NCI-H526 (cell line): ENCODE measurements around the gene WDR83.
A peak's percentile ranks its signal among the peaks of the same experiment; 100 is the strongest.
"Not testable (repeated sequence)": the region's sequence is repeated elsewhere in the genome, so short reads cannot be mapped to it uniquely, and the experiment has no call there.

Experiments
- DNase-seq, 2 experiments: peaks; one replicate each; lab custom pipeline; 2025; lab: John Stamatoyannopoulos, UW

The WDR83 gene, protein sequence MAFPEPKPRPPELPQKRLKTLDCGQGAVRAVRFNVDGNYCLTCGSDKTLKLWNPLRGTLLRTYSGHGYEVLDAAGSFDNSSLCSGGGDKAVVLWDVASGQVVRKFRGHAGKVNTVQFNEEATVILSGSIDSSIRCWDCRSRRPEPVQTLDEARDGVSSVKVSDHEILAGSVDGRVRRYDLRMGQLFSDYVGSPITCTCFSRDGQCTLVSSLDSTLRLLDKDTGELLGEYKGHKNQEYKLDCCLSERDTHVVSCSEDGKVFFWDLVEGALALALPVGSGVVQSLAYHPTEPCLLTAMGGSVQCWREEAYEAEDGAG

DNA sequence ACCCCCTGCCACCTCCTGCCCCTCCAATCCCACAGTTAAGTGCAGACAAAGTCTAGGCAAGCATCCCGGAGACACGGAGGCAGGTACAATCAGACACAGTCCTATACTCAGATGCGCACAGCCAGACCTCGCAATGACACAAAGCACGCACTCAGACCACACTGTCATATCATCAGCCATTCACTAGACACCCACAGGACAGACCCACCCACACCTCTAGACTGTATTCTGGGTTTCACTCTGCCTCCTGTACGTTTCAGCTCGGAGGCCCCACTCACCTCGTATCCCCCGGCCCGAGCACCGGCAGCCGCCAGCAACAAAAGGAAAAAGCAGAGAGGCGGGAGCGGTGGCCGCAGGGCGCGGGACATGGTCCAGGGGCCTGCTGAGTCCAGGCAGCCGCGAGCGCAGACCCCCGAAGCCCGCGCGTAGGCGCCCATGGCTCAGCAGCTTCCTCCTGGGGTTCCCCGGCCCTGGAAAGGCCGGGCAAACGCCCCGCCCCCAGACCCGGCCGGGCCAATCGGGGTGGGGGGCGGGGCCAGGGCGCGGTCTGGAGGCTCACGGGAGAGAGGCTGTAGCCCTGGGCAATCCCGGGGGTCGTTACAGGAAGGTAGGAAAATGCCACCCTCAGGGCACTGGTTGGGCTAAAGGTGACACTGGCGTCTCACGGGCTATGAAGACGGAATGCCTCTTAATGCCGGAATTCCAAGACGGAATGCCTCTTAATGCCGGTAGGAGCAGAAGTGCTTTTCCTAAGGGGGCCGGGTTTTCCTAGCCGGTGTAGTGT lies at the start of gene WDR83, which contains the start of gene MAN2B1:
TSS of gene WDR83 (plus strand) at position 543 of the 784 bp plus-strand sequence. CDS start 2,984 bp downstream, outside the sequence.
TSS of gene MAN2B1 (minus strand) at position 478 of the 784 bp plus-strand sequence. CDS start at position 437, 41 bp downstream.
- DNase-seq, result peak; percentile 21 to 75

DNA sequence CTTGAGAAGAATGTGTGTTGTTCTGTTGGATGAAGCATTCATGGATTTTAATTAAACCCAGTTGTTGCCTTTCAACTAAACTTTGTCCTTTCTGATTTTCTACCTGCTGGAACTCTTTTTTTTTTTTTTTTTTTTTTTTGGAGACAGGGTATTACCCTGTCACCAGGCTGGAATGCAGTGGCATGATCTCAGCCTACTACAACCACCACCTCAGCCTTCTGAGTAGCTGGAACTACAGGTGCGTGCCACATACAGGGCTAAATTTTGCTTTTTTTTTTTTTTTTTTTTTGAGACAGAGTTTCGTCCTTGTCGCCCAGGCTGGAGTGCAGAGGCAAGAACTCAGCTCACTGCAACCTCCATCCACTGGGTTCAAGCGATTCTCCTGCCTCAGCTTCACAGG lies 49.0 kb upstream of the WDR83 start:
- DNase-seq, result no peak

DNA sequence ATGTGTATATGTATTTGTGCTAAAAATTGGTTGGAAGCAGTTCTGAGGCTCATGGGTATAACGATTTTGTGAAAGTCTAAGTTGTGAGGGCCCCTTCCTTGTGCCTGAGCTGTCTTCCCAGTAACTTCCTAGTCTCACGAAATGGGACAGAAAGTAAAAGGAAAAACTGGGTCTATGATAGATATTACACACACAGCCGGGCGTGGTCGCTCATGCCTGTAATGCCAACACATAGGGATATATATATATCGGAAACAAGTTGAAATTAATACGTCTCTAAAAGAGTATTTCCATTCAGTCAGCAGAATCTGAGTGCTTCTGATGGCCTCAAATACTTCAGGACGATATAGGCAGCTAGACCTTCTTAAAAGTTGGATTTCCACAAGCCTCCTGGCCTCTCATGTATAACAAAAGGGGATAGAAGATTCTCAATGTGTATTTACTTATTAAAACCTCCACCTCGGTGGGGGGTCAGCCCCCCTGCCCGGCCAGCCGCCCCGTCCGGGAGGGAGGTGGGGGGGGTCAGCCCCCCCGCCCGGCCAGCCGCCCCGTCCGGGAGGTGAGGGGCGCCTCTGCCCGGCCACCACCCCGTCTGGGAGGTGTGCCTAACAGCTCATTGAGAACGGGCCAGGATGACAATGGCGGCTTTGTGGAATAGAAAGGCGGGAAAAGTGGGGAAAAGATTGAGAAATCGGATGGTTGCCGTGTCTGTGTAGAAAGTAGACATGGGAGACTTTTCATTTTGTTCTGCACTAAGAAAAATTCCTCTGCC lies 45.2 kb upstream of the WDR83 start:
- not testable (repeated sequence) for DNase-seq

DNA sequence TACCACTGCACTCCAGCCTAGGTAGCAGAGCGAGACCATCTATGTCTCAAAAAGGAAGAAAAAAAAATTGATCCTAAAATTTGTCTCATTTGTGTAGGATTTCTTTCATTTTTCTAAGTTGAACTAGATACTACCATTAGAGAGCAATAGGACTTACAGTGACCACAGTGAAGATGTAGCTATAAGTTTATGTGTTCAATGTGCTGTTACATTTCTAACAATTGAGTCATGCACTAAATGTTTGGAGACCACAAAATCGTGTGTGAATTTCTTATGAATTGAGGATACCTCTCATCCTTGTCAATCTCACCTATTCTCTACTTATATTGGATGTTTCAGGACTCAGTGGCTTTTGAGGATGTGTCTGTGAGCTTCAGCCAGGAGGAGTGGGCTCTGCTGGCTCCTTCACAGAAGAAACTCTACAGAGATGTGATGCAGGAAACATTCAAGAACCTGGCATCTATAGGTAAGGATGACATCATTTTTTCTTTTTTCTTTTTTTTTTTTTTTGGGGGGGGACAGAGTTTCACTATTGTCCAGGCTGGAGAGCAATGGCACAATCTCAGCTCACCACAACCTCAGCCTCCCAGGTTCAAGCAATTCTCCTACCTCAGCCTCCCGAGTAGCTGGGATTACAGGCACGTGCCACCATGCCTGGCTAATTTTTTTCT lies 43.1 kb upstream of the WDR83 start:
- DNase-seq, result no peak

DNA sequence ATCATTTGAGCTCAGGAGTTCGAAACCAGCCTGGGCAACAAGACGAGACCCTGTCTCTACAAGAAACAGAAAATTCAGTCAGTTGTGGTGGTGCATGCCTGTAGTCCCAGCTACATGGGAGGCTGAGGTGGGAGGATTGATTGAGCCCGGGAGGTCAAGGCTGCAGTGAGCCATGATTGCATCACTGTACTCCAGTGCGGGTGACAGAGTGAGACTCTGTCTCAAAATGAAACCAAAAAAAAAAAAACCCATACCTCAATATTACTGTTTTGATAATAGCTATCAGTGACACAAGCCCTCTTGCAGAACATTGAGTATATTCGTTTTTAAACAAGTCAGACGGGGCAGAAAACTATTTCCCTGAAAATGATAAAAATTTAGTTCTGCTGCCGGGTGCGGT lies 39.6 kb upstream of the WDR83 start:
- no peak for DNase-seq

DNA sequence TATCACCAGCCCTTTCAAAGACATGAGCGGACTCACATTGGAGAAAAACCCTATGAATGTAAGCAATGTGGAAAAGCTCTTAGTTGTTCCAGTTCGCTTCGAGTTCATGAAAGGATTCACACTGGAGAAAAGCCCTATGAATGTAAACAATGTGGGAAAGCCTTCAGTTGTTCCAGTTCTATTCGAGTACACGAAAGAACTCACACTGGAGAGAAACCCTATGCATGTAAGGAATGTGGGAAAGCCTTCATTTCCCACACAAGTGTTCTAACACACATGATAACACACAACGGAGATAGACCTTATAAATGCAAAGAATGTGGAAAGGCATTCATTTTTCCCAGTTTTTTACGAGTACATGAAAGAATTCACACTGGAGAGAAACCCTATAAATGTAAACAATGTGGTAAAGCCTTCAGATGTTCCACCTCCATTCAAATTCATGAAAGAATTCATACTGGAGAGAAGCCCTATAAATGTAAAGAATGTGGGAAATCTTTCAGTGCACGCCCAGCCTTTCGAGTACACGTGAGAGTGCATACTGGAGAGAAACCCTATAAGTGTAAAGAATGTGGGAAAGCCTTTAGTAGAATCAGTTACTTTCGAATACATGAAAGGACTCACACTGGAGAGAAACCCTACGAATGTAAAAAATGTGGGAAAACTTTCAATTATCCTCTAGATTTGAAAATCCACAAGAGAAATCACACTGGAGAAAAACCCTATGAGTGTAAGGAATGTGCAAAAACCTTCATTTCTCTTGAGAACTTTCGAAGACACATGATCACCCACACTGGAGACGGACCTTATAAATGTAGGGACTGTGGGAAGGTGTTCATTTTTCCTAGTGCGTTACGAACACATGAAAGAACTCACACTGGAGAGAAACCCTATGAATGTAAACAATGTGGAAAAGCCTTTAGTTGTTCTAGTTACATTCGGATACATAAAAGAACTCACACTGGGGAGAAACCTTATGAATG lies 38.3 kb upstream of the WDR83 start:
- no peak for DNase-seq

DNA sequence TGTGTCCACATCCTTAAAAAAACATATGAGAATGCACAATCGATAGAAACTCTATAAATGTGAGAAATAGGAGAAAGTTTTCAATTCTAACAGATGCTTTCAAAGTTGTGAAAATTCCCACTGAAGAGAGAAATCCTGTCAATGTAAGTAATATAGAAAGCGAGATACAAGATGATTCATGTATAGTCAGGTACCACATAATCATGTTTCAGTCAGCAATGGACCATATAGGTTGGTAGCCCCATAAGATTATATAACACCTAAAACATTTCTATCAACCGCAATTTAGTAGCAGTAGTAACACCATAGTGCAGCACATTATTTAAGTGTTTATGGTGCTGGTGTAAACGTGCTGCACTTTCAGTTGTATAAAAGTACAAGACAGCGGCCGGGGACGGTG lies 37.4 kb upstream of the WDR83 start:
- no peak for DNase-seq

DNA sequence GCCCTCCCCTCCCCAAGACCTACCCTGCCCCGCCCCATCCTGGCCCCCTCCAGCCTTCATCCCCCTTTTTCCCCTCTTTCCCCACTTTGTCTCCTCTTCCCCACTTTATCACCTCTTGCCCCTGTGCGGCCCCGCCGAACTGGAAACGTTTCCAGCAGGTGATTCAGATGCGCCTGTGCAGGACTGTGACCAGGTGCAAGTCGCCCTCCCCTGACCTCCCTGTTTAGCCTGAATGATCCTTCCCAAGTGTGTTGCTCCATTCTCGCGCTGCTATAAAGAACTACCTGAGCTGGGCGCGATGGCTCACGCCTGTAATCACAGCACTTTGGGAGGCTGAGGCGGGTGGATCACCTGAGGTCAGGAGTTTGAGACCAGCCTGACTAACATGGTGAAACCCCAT lies 30.0 kb upstream of the WDR83 start:
- peak in 1 of 2 experiments; percentile 7 for DNase-seq

DNA sequence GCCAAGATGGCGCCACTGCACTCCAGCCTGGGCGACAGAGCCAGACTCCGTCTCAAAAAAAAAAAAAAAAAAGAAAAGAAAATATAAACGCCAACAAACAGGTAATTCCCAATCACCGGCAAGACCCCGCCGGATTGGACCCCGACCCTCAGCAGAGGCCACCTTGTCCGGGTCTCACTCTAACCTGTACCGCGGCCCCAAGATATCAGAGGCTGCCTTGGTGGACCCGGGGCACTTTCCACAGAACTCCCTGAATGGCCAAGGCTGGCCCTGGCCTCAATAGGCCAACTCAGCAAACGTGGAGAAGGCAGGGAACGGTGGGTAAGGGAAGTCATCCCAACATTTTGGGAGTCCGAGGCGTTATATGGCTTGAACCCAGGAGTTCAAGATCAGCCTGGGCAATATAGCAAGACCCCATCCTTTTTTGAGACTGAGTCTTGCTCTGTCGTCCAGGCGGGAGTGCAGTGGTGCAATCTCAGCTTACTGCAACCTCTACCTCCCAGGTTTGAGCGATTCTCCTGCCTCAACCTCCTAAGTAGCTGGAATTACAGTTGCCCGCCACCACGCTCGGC lies 27.9 kb upstream of the WDR83 start:
- no peak for DNase-seq

DNA sequence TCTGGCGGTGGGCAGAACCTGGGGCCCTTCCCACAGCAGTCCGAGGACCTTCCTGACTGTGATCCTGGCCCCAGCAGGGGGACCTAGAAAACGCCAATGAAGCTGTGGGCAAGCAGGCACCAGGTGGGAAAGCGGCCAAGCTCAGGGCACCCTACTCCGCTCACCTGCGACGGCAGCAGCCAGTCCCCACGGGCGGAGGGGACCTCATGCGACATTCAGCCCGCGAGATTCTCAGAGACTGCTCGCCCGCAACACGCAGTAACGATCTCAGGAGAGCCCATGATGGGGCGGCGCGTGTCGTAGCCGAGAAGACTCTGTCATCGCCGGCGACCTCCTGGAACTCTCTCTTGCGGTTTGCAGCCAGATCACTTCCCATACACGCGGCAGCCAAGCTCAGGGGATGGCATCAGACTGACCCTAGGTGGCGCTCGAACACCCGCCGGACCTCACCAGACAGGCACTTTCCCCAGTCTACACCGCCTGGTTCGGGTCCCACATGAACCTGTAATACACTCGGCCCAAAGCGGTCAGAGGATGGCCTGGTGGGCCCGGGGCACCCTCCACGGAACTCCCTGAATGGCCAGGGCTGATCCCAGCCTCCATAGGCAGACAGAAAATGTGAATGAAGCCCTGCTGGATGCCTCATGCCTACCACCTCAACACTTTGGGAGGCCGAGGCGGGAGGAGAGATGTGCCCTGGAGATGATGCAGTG lies 26.6 kb upstream of the WDR83 start:
- DNase-seq, result peak; percentile 35 to 80

DNA sequence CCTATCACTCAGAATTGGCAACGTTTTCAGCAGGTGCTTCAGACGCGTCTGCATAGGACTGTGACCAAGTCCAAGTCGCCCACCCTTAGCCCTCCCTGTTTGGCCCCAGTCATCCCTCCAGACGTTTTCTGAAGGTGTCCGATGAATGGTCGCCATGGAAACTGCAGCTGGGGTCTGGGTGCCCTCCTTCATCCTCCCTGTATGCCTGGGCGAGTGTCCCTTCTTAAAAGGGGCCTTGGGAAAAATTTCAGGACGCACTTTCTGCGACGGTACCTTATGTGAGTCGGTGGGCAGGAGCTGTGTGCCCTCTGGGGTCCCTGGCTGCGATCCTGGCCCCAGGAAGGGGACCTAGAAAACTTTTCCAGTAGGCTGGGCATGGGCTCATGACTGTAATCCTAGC lies 25.2 kb upstream of the WDR83 start:
- no peak for DNase-seq

DNA sequence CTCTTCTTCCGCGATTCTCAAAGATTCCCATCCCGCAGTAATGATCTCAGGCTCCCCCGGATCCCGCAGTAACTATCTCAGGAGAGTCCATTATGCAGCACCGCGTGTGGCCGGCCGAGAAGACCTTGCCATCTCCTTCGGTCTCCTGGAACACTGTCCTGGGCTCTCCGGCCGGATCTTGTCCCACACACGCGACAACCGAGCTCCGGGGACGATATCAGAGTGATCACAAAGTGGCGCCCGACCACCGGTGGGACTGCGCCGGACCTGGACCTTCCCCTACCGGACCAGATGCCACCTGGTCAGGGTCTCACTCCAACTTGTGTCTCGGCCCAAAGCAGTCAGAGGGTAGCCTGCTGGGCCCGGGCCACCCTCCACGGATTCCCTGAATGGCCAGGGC lies 24.1 kb upstream of the WDR83 start:
- no peak for DNase-seq

DNA sequence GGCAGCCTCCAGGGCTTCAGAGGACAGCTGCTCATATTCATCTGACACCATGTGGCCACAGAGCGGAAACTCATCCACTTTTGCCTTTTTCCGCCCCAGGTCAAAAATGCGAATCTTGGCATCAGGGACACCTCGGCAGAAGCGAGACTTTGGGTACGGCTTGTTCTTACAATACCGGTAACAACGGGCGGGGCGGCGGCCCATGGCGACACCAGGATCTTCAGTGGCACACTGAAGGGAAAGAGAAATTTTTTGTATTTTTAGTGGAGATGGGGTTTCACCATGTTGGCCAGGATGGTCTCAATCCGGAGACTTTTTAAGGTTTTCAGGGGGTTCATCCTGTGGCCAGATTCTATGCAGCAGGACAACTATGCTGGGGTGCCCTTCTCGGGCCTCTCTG lies 22.9 kb upstream of the WDR83 start:
- DNase-seq, result not testable (repeated sequence)

DNA sequence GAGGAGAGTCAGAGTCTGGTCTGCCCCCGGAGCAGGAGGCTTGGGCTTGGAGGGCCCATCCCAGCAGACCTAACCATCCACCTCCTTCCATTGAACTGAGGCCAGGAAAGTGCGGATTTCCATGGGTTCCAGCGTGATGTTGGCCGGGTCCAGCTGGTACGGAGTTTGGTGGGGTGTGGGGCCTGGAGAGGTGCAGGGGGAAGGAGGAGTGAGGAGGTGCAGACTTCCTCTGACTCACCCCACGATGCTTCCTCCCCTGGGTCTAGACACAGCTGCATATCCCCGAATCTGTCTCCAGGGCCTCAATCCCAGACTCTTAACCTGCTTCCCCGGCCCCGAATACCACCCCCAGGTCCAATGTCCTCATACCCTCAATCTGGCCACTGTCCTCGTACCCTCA lies 20.1 kb upstream of the WDR83 start:
- no peak for DNase-seq

DNA sequence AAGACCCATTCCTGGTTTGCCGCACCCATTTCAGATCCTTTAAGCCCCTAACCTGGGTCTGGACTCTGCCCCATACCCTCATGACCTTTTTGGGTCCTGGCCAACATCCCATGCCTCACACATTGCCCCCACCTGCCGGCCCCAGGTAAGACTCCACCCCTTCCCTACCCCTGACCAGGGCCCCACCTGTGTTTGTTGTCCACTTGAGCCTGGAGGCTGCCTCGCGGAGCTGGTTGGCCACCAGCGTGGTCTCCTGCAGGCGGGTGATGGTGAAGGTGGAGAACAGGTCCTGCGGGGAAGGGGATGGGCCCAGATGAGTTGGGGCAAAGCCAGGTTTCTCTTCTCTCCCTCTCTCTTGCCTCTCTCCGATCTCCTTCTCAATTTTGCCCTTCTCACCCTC lies 19.6 kb upstream of the WDR83 start:
- no peak for DNase-seq

DNA sequence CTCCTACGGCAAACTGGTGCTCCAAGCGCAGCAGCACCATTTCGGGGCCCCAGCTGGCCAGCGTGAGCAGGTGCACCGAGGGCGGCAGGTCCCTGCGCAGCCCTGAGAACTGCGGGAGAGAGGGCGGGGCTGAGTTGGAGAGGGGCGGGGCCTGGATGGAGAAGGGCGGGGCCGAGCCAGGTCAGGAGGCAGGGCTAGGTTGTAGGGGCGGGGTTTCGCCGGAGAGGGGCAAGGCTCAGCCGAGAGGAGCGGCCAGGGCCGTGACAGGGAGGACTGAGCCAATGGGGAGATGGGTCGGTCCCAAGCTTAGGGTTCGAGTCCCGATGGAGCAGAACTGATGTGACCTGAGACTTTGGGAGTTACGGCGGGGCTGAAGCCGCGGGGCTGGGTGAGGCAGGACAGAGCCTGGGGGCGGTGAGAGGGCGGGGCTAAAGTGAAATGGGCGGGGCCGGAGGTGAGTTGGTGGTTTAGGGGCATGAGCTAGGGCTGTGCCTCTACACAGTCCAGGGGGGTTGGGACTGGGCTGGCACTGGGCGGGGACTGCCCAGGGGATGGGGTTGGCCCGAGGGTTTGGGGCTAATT lies 19.0 kb upstream of the WDR83 start:
- DNase-seq, result peak; percentile 41 to 67

DNA sequence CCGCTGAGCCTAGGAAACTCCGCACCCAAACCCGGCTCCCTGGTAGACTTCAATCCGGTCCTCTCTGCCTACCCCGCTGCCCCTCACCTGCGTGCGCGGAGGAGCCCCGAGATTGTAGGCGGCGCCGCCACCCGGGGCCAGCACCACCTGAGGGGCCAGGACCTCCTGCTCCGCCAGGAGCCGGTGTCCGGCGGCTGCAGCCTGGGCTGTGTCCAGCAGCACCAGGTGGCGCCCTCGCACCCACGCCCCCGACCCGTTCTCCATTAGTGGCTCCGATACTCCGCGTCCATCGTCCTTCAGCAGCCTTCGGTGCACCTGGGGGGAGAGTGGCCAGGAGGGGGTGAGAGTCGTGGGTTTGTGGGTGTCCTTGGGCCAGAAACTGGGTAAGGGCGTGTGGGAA lies 18.5 kb upstream of the WDR83 start:
- no peak for DNase-seq

DNA sequence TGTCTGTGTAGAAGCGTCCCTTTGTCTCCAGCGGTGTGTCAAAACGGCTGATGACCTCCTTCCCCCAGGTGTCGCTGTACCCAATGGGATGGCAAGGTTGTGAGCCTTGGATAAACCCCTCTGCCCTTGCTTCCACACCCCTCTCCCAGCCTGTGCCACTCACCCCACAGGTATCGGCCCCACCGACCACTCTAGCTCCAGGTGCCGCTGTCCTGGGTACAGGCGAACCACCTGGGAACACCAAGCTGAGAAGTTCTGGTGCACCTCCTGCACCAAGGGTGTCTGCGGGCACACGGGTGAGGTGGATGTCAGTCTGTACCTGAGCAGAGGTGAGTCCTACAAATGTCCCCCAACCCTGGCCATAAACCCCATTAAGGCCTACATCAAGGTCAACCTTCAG lies 16.7 kb upstream of the WDR83 start:
- no peak for DNase-seq

DNA sequence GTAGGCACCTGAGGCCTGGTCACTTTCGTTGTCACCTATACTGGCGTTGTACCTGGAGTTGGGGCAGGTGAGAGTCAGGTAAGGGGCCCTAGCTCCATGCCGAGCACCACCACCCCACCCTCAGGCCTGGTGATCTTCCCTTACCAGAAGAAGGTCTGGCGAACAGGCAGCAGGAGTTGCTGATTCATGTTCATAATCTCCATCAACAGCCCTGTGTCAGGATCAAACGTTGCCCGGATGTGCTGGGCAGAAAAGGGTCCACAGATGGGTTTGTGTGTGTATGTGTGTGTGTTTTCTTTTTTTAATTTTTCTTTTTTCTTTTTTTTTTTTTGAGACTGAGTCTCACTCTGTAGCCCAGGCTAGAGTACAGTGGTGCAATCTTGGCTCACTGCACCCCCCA lies 14.4 kb upstream of the WDR83 start:
- DNase-seq, result no peak
